Psoas muscle (tissue), 8 donors: ENCODE data around the gene CAMTA1. TPM values are rescaled to one million over a fixed set of nuclear protein-coding genes. Genes with fewer than 3 reads are reported as not detected.

Experiments used
- ATAC-seq, 4 donors: fragments of 200-7000 bp; cut with Tn5 transposase; one replicate each; pipeline ENCODE4 v1.9.1; 2020; ENCODE audit warnings: moderate library complexity in 3 of 4, mild to moderate bottlenecking in 2 of 4
- DNase-seq, 2 donors: peaks; one replicate each; pipeline ENCODE4 v3.0.0-alpha.2; 2020
- H3K27ac ChIP-seq: fragments of 200-600 bp; one replicate; pipeline ENCODE4 v1.8.0; 2022
- H3K27me3 ChIP-seq, 3 donors: fragments of 200-600 bp in 1 of 3; one replicate each; pipeline versions ENCODE4 v1.6.1 to v1.8.0; 2013 to 2022; ENCODE audit warnings: low read length in 2 of 3, mild to moderate bottlenecking in 2 of 3, moderate library complexity in 1 of 3; ENCODE audit not compliant: insufficient read depth in 3 of 3
- H3K36me3 ChIP-seq, 2 donors: fragments of 200-600 bp in 1 of 2; one replicate each; pipeline versions ENCODE4 v1.6.1 to v1.8.0; 2013 to 2022; ENCODE audit warnings: low read depth in 1 of 2, mild to moderate bottlenecking in 1 of 2, moderate library complexity in 1 of 2; ENCODE audit not compliant: insufficient read depth in 1 of 2
- H3K4me1 ChIP-seq: fragments of 200-600 bp; one replicate; pipeline ENCODE4 v1.8.0; 2022
- H3K4me3 ChIP-seq: fragments of 200-600 bp; one replicate; pipeline ENCODE4 v1.8.0; 2022; ENCODE audit warnings: mild to moderate bottlenecking
- H3K9me3 ChIP-seq: fragments of 200-600 bp; one replicate; pipeline ENCODE4 v1.8.0; 2022
- WGBS, 3 donors: extraction: QIAGEN DNeasy Blood & Tissue Kit; methylation state at CpG; one replicate each; pipeline versions ENCODE4 v1.1.6 to v1.1.7; 2013; 5-methylcytosine and 5-hydroxymethylcytosine counted together
- intact Hi-C, 2 donors: fragments of 100-400 bp; cut with DNase I; formaldehyde crosslinking; loops; one replicate each; pipeline versions ENCODE4 v1.11.0 to v1.14.2; 2022
- polyA plus RNA-seq, 3 donors: library from polyadenylated mRNA; stranded (reverse); fragments of 200-250 nt; gene quantifications; one replicate each; pipeline ENCODE4 v1.2.3, GENCODE V29; 2013
- total RNA-seq, 4 donors: library from RNA; stranded (reverse); fragmentation: NEBNext Ultra II Directional in 2 of 4; extraction: Animal tissue kit (Norgen Biotek cat#: 25700) in 2 of 4; gene quantifications; one replicate each; pipeline versions ENCODE4 v1.2.1 to v1.2.4, GENCODE V29; 2021 to 2023
- TF ChIP-seq, protein P1 (sequence below): fragments of 200-600 bp; IDR thresholded peaks from one replicate; pipeline ENCODE4 v1.8.0; 2022; ENCODE audit warnings: antibody characterized with exemption
- donor health status: healthy with polysubstance abuse.
- donor health status: DM: no; HTN: no; CAD: no; lungs with moderate emphysema.
- donor health status: Bipolar disorder and iron deficiency.
- donor health status: healthy.
- donor health status: DM: yes; HTN: yes; CAD: no.
- donor health status: DM: no; HTN: no; CAD: no.
- donor health status: DM: no; HTN: no; CAD: no.
- donor health status: DM: yes; HTN: yes; CAD: no.

The CAMTA1 gene
- total and polyA plus RNA-seq, 7 donors: 64.6 to 206 (median 76.5) TPM

DNA sequence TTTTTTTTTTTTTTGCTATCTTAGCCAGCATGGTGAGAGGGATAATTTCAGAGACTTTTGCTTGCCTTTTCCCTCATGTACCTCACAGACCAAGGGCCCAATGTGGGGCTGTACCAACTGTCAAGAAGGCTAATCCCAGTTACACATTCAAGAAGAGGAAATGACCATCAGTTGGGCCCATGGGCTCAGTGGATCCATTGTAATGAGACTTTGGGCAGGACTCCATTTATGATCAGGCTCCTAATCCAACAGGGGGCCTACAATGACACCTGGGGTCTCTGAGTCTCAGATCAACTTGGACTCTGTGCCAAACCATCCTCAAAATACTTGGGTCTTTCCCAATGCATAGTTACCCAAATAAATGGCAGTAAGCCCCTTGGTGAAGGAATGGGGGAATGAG, 535.4 kb downstream of the CAMTA1 start:
- Histone ChIP-seq H3K9me3 (no peaks in the 10 kb centered on the region), H3K4me3 (no peak overlapping the region), H3K27me3 (no peaks in the 10 kb centered on the region), H3K27ac (no peak overlapping the region), H3K4me1 (no peaks in the 10 kb centered on the region), H3K36me3 (no peaks in the 10 kb centered on the region)
- TF ChIP-seq, protein P1, sequence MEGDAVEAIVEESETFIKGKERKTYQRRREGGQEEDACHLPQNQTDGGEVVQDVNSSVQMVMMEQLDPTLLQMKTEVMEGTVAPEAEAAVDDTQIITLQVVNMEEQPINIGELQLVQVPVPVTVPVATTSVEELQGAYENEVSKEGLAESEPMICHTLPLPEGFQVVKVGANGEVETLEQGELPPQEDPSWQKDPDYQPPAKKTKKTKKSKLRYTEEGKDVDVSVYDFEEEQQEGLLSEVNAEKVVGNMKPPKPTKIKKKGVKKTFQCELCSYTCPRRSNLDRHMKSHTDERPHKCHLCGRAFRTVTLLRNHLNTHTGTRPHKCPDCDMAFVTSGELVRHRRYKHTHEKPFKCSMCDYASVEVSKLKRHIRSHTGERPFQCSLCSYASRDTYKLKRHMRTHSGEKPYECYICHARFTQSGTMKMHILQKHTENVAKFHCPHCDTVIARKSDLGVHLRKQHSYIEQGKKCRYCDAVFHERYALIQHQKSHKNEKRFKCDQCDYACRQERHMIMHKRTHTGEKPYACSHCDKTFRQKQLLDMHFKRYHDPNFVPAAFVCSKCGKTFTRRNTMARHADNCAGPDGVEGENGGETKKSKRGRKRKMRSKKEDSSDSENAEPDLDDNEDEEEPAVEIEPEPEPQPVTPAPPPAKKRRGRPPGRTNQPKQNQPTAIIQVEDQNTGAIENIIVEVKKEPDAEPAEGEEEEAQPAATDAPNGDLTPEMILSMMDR: no peak
- ATAC-seq (no peak), DNase-seq (no peak)
- intact Hi-C loops: no loop called here

DNA sequence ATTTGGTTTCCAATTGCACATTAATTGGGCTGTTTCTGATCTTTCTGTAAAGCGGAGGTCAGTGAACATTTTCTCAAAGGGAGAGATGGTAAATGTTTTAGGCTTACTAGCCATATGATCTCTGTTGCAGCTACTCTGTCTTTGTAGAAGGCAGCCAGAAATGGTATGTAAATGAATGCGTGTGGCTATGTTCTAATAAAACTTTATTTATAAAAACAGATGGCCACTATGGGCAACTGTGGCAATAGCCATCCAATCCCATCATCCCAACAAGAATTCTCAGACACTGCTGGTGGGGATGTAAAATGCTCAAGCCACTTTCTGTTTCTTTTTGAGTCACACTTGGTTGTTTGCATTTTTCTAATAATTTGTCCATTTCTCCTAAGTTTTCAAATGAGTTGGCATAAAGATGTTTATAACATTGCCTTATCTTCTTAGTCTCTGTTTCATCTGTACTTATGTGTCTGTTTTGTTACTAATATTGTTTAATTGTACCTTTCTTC, 537.1 kb downstream of the CAMTA1 start:
- Histone ChIP-seq H3K4me3 (no peak overlapping the region), H3K27ac (no peak overlapping the region), H3K4me1 (no peaks in the 10 kb centered on the region), H3K9me3 (no peaks in the 10 kb centered on the region), H3K27me3 (peaks cover 0 to 5% (median 0%) of the 10 kb centered on the region in 3 donors), H3K36me3 (no peaks in the 10 kb centered on the region)
- no peak for DNase-seq
- intact Hi-C loops: no loop called here
- ATAC-seq: no peak
- WGBS, 3 donors: 93 to 98% (median 98%) methylated on average over 2 of the region's 2 CpGs
- TF ChIP-seq, protein P1: no peak

DNA sequence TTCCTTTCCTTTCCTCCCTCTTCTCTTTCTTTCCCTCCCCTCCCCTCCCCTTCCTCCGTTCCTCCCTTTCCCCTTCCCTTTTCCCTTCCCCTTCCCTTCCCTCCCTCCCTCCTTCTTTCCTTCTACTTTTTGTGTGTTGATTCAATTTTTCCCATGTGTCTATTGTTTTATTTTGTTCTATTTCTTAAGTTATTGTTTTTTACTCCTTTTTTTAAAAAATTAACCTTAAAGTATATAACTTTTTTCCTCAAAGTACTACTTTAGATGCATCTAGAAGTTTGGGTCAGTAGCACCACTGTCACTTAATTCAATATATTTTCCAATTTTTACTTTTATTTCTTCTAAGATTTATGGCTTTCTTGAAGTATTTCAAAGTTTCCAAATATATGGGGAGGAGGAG, 537.7 kb downstream of the CAMTA1 start:
- Histone ChIP-seq H3K4me1 (no peaks in the 10 kb centered on the region), H3K36me3 (no peaks in the 10 kb centered on the region), H3K27ac (no peak overlapping the region), H3K9me3 (no peaks in the 10 kb centered on the region), H3K4me3 (no peak overlapping the region), H3K27me3 (peaks cover 0 to 5% (median 0%) of the 10 kb centered on the region in 3 donors)
- TF ChIP-seq, protein P1: no peak
- intact Hi-C loops: no loop called here
- ATAC-seq: no peak
- no peak for DNase-seq
- WGBS, 3 donors: 59 to 73% (median 70%) methylated on average over 1 of the region's 1 CpG

DNA sequence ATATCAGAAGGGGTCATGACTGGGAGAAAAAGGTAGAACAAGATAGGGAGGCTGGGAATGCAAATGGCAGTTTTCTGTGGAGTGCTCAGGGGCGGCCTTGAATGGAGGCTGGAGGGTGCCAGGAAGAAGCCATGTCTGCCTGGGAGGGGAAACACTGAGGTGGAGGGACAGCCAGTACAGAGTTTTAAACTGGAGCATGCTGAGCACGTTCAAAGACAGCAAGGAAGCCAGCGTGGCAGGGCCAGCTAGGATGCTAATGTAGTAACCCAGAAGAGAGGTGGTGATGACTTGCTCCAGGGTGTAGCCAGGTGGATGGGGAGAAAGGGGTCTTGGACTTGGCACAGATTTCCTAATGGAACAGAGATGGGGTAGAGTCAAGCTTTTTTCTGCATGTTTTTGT, 540.0 kb downstream of the CAMTA1 start:
- no peak for DNase-seq
- Histone ChIP-seq H3K4me3 (no peak overlapping the region), H3K36me3 (no peaks in the 10 kb centered on the region), H3K27me3 (peaks cover 0 to 5% (median 0%) of the 10 kb centered on the region in 3 donors), H3K9me3 (no peaks in the 10 kb centered on the region), H3K4me1 (no peaks in the 10 kb centered on the region), H3K27ac (no peak overlapping the region)
- WGBS, 3 donors: 77 to 88% (median 85%) methylated on average over 3 of the region's 3 CpGs
- TF ChIP-seq, protein P1: no peak
- no peak for ATAC-seq
- intact Hi-C loops: no loop called here

DNA sequence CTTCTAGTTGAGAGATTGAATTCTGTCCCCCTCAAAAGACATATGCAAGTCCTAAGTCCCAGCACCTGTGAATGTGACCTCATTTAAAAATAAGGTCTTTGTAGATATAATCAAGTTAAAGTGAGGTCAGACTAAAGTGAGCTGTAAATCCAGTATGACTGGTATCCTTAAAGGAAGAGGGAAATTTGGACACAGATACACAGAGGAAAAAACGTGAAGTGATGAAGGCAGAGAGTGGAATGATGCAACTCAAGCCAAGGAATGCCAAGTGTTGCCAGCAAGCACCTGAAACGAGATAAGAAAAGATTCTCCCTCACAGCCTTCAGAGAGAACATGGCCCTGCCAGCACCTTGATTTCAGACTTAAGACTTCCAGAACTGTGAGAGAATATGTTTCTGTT, 541.1 kb downstream of the CAMTA1 start:
- Histone ChIP-seq H3K36me3 (no peaks in the 10 kb centered on the region), H3K4me1 (no peaks in the 10 kb centered on the region), H3K9me3 (no peaks in the 10 kb centered on the region), H3K27ac (no peak overlapping the region), H3K4me3 (no peak overlapping the region), H3K27me3 (peaks cover 0 to 5% (median 0%) of the 10 kb centered on the region in 3 donors)
- no peak for ATAC-seq
- TF ChIP-seq, protein P1: no peak
- DNase-seq: no peak
- intact Hi-C loops: no loop called here
- WGBS, 3 donors: 52 to 58% (median 56%) methylated on average over 2 of the region's 2 CpGs
